OCI-LY7 (cell line): ENCODE results near the gene DAGLA. TPM values are rescaled to one million over a fixed set of nuclear protein-coding genes. Genes with fewer than 3 reads are reported as not detected.

Experiments used
- BruUV-seq: library from RNA; stranded (reverse); fragments of 400-500 nt; replicated peaks from 2 replicates; lab custom pipeline; 2021; lab: Mats Ljungman, UMichigan
- CTCF ChIA-PET: fragments of 300-600 bp; sonication (Branson Sonifier 250); formaldehyde crosslinking; loops from one replicate; lab custom pipeline; 2022; ENCODE audit warnings: antibody characterized with exemption; ENCODE audit not compliant: unreplicated experiment; lab: Charles Lee
- POLR2A ChIA-PET: fragments of 300-600 bp; sonication (Branson Sonifier 250); formaldehyde crosslinking; loops from one replicate; lab custom pipeline; 2022; ENCODE audit warnings: antibody characterized with exemption; lab: Charles Lee
- DNase-seq: peaks from one replicate; pipeline ENCODE4 v3.0.0-alpha.2; 2015; ENCODE audit warnings: low spot score
- H2AFZ ChIP-seq: fragments of 200-600 bp; sonication (generic), shearing (Covaris generic); 2 replicates; pipeline ENCODE4 v1.6.1; 2014; ENCODE audit warnings: mild to moderate bottlenecking, antibody characterized with exemption, low read length, moderate library complexity
- H3K27ac ChIP-seq: fragments of 200-600 bp; sonication (generic); 2 replicates; pipeline ENCODE4 v1.5.1; 2014; ENCODE audit warnings: mixed run types, low read depth, mild to moderate bottlenecking, moderate library complexity, low read length, inconsistent platforms; ENCODE audit not compliant: poor library complexity, severe bottlenecking
- H3K36me3 ChIP-seq: fragments of 200-600 bp; sonication (generic); 2 replicates; pipeline ENCODE4 v1.6.1; 2014; ENCODE audit warnings: mild to moderate bottlenecking, antibody characterized with exemption, low read length, moderate library complexity, mixed read lengths; ENCODE audit not compliant: insufficient read depth
- H3K4me1 ChIP-seq: fragments of 200-600 bp; sonication (generic); 2 replicates; pipeline ENCODE4 v1.5.1; 2014; ENCODE audit warnings: mild to moderate bottlenecking, low read length; ENCODE audit not compliant: insufficient read depth, poor library complexity, severe bottlenecking
- H3K4me2 ChIP-seq: fragments of 200-600 bp; sonication (generic); 2 replicates; pipeline ENCODE4 v1.6.1; 2014; ENCODE audit warnings: mild to moderate bottlenecking, low read length
- H3K4me3 ChIP-seq: fragments of 200-600 bp; sonication (generic); 2 replicates; pipeline ENCODE4 v1.5.1; 2014; ENCODE audit warnings: mild to moderate bottlenecking, low read depth, low read length; ENCODE audit not compliant: poor library complexity, severe bottlenecking
- H3K79me2 ChIP-seq: fragments of 200-600 bp; sonication (generic); 2 replicates; pipeline ENCODE4 v1.6.1; 2016; ENCODE audit warnings: low read depth, mild to moderate bottlenecking, low read length, moderate library complexity, mixed read lengths; ENCODE audit not compliant: insufficient read depth
- H3K9me2 ChIP-seq: fragments of 200-600 bp; sonication (generic); 2 replicates; pipeline ENCODE4 v1.6.1; 2016; ENCODE audit warnings: mild to moderate bottlenecking, low read length, mixed read lengths; ENCODE audit not compliant: insufficient read depth
- H3K9me3 ChIP-seq: fragments of 200-600 bp; sonication (generic); 2 replicates; pipeline ENCODE4 v1.6.1; 2014; ENCODE audit warnings: mild to moderate bottlenecking, mixed run types, low read length, mixed read lengths
- H4K20me1 ChIP-seq: fragments of 200-600 bp; sonication (generic); 2 replicates; pipeline ENCODE4 v1.6.1; 2014; ENCODE audit warnings: mild to moderate bottlenecking, antibody characterized with exemption, low read length, moderate library complexity, mixed read lengths; ENCODE audit not compliant: insufficient read depth
- CTCF ChIP-seq: fragments of 200-600 bp; sonication (generic); conservative IDR thresholded peaks from 2 replicates; pipeline ENCODE4 v1.5.1; 2014; ENCODE audit warnings: mild to moderate bottlenecking, antibody characterized with exemption, low read length, moderate library complexity, mixed read lengths
- EZH2phosphoT487 ChIP-seq: fragments of 200-600 bp; sonication (generic); IDR thresholded peaks from 2 replicates; pipeline ENCODE4 v1.6.1; 2018; ENCODE audit warnings: low read depth, borderline replicate concordance, mild to moderate bottlenecking, mixed run types, antibody characterized with exemption, low read length, moderate library complexity, mixed read lengths
- intact Hi-C: fragments of 100-400 bp; cut with micrococcal nuclease; formaldehyde crosslinking; loops from one replicate; pipeline ENCODE4 v1.10.0; 2022; ENCODE audit not compliant: unreplicated experiment
- total RNA-seq, 2 experiments: library from RNA; depleted of rRNA in 1 of 2; stranded (reverse); fragments of >200 nt in 1 of 2; shearing (Covaris generic) in 1 of 2; gene quantifications; 2 replicates each; pipeline ENCODE4 v1.2.3, GENCODE V29; 2014 to 2022

The DAGLA gene
- total RNA-seq, 2 experiments from 2014 or later: not detected

- CTCF ChIA-PET: no interaction called here
- TF ChIP-seq EZH2phosphoT487: no peak
- TF ChIP-seq CTCF: no peak
- Histone ChIP-seq H3K9me2 (no peaks in the 10 kb centered on the region), H2AFZ (no peak overlapping the region), H3K4me2 (no peak overlapping the region), H3K9me3 (no peaks in the 10 kb centered on the region), H4K20me1 (no peaks in the 10 kb centered on the region), H3K27ac (no peak overlapping the region), H3K4me3 (no peak overlapping the region), H3K36me3 (no peaks in the 10 kb centered on the region), H3K79me2 (no peaks in the 10 kb centered on the region), H3K4me1 (no peaks in the 10 kb centered on the region)
- intact Hi-C loops: no loop called here
- no peak for DNase-seq
- POLR2A ChIA-PET: no interaction called here
- no TSS peak for BruUV-seq
Observed at GRCh38 chr11:61735391-61735790, 55.2 kb downstream of the DAGLA start.

DNA sequence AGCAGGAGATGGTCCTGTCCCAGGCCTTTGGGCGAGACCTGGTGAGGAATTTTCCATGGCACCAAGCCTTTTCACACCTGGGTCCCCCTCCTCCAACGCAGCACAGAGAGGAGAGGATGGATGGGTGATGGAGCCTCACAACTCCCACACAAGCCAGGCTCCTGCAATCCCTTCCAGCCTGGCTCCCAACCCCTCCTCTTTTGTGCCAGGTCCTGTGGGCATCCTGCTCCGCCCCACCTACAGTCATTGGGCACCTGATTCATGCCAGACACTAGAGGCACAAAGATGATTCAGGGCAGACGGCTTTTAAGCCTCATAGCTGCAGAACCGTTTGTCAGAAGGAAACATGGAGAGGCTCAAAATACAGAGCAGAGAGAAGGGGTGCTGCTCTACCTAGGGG, 56.1 kb downstream of the DAGLA start:
- Histone ChIP-seq H3K79me2 (no peaks in the 10 kb centered on the region), H3K27ac (no peak overlapping the region), H2AFZ (no peak overlapping the region), H3K9me3 (no peaks in the 10 kb centered on the region), H4K20me1 (no peaks in the 10 kb centered on the region), H3K4me1 (no peaks in the 10 kb centered on the region), H3K9me2 (no peaks in the 10 kb centered on the region), H3K4me2 (no peak overlapping the region), H3K4me3 (no peak overlapping the region), H3K36me3 (no peaks in the 10 kb centered on the region)
- ChIA-PET CTCF (no interaction called here), POLR2A (no interaction called here)
- no peak for DNase-seq
- BruUV-seq: no TSS peak
- TF ChIP-seq CTCF (no peak), EZH2phosphoT487 (no peak)
- intact Hi-C loops: no loop called here

GRCh38 chr11:61737131-61737530, 56.9 kb downstream of the DAGLA start:
- H3K9me2 ChIP-seq: no peaks in the 10 kb centered on the region
- H3K36me3 ChIP-seq: no peaks in the 10 kb centered on the region
- intact Hi-C loops: no loop called here
- no peak overlapping the region for H3K4me2 ChIP-seq
- ChIA-PET CTCF (no interaction called here), POLR2A (no interaction called here)
- H2AFZ ChIP-seq: no peak overlapping the region
- no peaks in the 10 kb centered on the region for H4K20me1 ChIP-seq
- H3K4me1 ChIP-seq: no peaks in the 10 kb centered on the region
- peak; percentile 31 for DNase-seq
- no peaks in the 10 kb centered on the region for H3K9me3 ChIP-seq
- H3K79me2 ChIP-seq: no peaks in the 10 kb centered on the region
- H3K4me3 ChIP-seq: no peak overlapping the region
- H3K27ac ChIP-seq: no peak overlapping the region
- no TSS peak for BruUV-seq
- TF ChIP-seq CTCF (peak; percentile 67), EZH2phosphoT487 (no peak)
